ENCODE measurements around the gene CDC73.

- TF ChIP-seq CTCF (IDR thresholded peaks at IDR 0.05): no peak
- no peak for TF ChIP-seq EP300 (IDR thresholded peaks at IDR 0.05)
- no peak for TF ChIP-seq POLR2AphosphoS5 (IDR thresholded peaks at IDR 0.05)
Measured at GRCh38 chr1:193156117-193156821, 34.4 kb downstream of the CDC73 start.

Data from suprapubic skin (tissue), 4 donors.